Esophagus muscularis mucosa (tissue), 3 donors: ENCODE results near the gene ZNF581.

ENCODE experiments used
- EP300 ChIP-seq: sonication (generic); formaldehyde crosslinking; IDR thresholded peaks from one replicate; pipeline ENCODE4 v1.6.1; 2017; ENCODE audit warnings: antibody characterized with exemption
- TF ChIP-seq, protein P1 (sequence below), 3 experiments: fragments of 200-600 bp in 2 of 3; fragments of 450-650 bp in 1 of 3; sonication (generic) in 2 of 3; IDR thresholded peaks; one replicate each; pipeline ENCODE4 v1.5.1; 2017 to 2019; ENCODE audit warnings: antibody characterized with exemption in 3 of 3, mild to moderate bottlenecking in 2 of 3, moderate library complexity in 1 of 3

- TF ChIP-seq, protein P1, sequence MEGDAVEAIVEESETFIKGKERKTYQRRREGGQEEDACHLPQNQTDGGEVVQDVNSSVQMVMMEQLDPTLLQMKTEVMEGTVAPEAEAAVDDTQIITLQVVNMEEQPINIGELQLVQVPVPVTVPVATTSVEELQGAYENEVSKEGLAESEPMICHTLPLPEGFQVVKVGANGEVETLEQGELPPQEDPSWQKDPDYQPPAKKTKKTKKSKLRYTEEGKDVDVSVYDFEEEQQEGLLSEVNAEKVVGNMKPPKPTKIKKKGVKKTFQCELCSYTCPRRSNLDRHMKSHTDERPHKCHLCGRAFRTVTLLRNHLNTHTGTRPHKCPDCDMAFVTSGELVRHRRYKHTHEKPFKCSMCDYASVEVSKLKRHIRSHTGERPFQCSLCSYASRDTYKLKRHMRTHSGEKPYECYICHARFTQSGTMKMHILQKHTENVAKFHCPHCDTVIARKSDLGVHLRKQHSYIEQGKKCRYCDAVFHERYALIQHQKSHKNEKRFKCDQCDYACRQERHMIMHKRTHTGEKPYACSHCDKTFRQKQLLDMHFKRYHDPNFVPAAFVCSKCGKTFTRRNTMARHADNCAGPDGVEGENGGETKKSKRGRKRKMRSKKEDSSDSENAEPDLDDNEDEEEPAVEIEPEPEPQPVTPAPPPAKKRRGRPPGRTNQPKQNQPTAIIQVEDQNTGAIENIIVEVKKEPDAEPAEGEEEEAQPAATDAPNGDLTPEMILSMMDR (IDR thresholded peaks at IDR 0.05) = peak in 1 of 3 experiments; percentile 8
- no peak for TF ChIP-seq EP300
Measured at GRCh38 chr19:55654868-55655647, 11.6 kb downstream of the ZNF581 start, which contains the start of gene U2AF2.
